ENCODE data around the gene PIBF1.
"Not testable (repeated sequence)": the region's sequence is repeated elsewhere in the genome, so short reads cannot be mapped to it uniquely, and the experiment has no call there.

DNA sequence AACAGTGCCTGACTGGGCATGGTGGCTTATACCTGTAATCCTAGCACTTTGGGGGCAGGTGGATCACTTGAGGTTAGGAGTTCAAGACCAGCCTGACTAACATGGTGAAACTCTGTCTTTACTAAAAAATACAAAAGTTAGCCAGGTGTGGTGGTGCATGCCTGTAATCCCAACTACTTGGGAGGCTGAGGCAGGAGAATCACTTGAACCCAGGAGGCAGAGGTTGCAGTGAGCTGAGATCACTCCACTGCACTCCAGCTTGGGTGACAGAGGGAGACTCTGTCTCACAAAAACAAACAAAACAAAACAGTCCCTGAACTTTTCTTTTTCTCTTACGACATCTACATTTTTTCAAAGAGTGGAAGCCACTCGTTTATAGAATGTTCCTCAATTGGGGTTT lies 266.7 kb downstream of the PIBF1 start:
- not testable (repeated sequence) for TF ChIP-seq POLR2A, POLR2AphosphoS5 (IDR thresholded peaks at IDR 0.05)
